IgD-negative memory B cell (primary cell): ENCODE measurements around the gene TBC1D24. TPM values are rescaled to one million over a fixed set of nuclear protein-coding genes. Genes with fewer than 3 reads are reported as not detected.
"Not testable (repeated sequence)": the region's sequence is repeated elsewhere in the genome, so short reads cannot be mapped to it uniquely, and the experiment has no call there.

Experiments
- H3K27ac Mint-ChIP-seq, 3 donors: one replicate each; pipeline ENCODE4 v1.8.0; 2020 to 2022; ENCODE audit warnings: mild to moderate bottlenecking in 3 of 3, mixed read lengths in 3 of 3, moderate library complexity in 1 of 3
- H3K27me3 Mint-ChIP-seq: one replicate; pipeline ENCODE4 v1.8.0; 2021; ENCODE audit warnings: mixed read lengths
- H3K36me3 Mint-ChIP-seq: one replicate; pipeline ENCODE4 v1.8.0; 2020; ENCODE audit warnings: mild to moderate bottlenecking, mixed read lengths
- H3K4me1 Mint-ChIP-seq, 3 donors: one replicate each; pipeline ENCODE4 v1.8.0; 2020 to 2022; ENCODE audit warnings: mixed read lengths in 3 of 3, mild to moderate bottlenecking in 1 of 3
- H3K4me3 Mint-ChIP-seq, 4 donors: one replicate each; pipeline ENCODE4 v1.8.0; 2020 to 2022; ENCODE audit warnings: mild to moderate bottlenecking in 4 of 4, mixed read lengths in 4 of 4, moderate library complexity in 3 of 4
- H3K9me3 Mint-ChIP-seq, 3 donors: one replicate each; pipeline ENCODE4 v1.8.0; 2020 to 2021; ENCODE audit warnings: mixed read lengths in 3 of 3, mild to moderate bottlenecking in 1 of 3
- polyA plus RNA-seq: library from polyadenylated mRNA; unstranded; fragments of 300-500 nt; fragmentation: Illumina TruSeq; gene quantifications from one replicate; pipeline ENCODE4 v1.2.3, GENCODE V29; 2021

Gene TBC1D24
- polyA plus RNA-seq: 3.3 TPM

- peaks cover 18% of the 10 kb centered on the region for H3K27me3 Mint-ChIP-seq
- no peaks in the 10 kb centered on the region for H3K9me3 Mint-ChIP-seq
- no peaks in the 10 kb centered on the region for H3K36me3 Mint-ChIP-seq
These were observed at the start of gene TBC1D24 for GRCh38 chr16:2474877-2475412. Gene TBC1D24, plus strand, starts transcription at chr16:2475127. Its CDS starts 21,022 bp downstream, at chr16:2496149.

DNA sequence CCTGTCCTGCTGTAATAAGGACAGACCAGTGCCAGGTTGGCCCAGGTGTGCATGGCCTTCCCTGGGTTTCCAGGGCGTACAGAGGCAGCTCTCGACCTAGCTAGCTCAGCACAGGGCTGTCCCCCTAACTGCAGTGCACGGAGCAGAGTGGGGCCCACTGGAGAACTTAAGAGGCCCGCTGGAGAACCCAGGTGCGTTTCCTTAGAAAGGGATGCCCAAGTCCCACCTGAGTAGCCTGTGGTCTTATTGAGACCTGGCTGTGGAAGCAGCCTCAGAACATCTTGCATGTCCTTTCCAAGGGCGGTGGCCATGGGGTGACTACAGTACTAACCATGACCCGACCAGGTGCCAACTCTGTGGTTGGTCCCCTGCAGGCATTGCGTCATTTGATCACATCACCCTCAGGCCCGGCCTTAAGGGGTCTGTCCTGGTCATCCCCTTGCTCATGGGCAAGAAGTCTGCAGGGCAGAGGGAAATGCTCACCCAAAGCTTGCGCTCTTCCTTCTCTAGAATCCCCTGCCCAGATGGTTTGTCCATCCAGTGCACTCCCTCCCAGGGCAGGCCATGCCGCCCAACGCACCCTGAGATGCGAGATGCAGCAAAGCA is 49.0 kb upstream of the TBC1D24 start:
- Mint-ChIP-seq H3K4me3 (peak overlapping the region in 1 of 4 donors; percentile 80), H3K4me1 (peaks cover 11 to 15% (median 12%) of the 10 kb centered on the region in 3 donors)

More at GRCh38 chr16:2474877-2475412, at the start of gene TBC1D24:
- H3K27ac Mint-ChIP-seq: peak within 1 kb of the TSS; percentile 39 to 80 (median 75)
- H3K4me3 Mint-ChIP-seq: peak within 1 kb of the TSS; percentile 81 to 85 (median 84)
- H3K4me1 Mint-ChIP-seq: peaks cover 6 to 10% (median 7%) of the 10 kb centered on the region in 3 donors

DNA sequence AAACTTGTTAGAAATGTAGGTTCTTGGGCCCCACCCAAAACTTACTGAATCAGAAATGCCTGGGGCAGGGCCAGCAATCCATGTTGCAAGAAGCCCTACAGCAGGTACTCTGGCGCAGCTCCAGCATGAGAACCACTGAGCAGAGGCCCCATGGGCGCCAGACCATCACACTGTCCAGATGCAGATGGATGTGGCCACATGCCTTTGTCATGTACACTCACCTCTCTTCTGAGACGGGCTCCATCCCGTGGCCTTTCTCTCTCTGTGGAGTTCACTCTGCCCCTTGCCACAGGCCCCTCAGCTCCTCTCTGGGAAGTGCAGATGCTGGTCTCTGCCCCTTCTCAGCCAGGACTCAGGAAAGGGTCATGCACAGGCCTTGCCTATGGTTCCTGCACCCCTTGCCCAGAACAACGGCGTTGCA is 48.0 kb upstream of the TBC1D24 start:
- peak overlapping the region in 1 of 3 donors; percentile 48 for H3K27ac Mint-ChIP-seq
- H3K9me3 Mint-ChIP-seq: no peaks in the 10 kb centered on the region

More for the DNA sequence above, 49.0 kb upstream of the TBC1D24 start:
- H3K27me3 Mint-ChIP-seq: no peaks in the 10 kb centered on the region
- no peaks in the 10 kb centered on the region for H3K36me3 Mint-ChIP-seq
- no peaks in the 10 kb centered on the region for H3K9me3 Mint-ChIP-seq
- H3K27ac Mint-ChIP-seq: no peak overlapping the region

GRCh38 chr16:2427526-2427925 is 47.4 kb upstream of the TBC1D24 start:
- no peaks in the 10 kb centered on the region for H3K9me3 Mint-ChIP-seq
- no peaks in the 10 kb centered on the region for H3K27me3 Mint-ChIP-seq
- no peaks in the 10 kb centered on the region for H3K36me3 Mint-ChIP-seq
- peaks cover 11 to 15% (median 13%) of the 10 kb centered on the region in 3 donors for H3K4me1 Mint-ChIP-seq
- H3K27ac Mint-ChIP-seq: peak overlapping the region in 1 of 3 donors; percentile 48
- H3K4me3 Mint-ChIP-seq: peak overlapping the region; percentile 79 to 95 (median 83)

More for the DNA sequence above, 48.0 kb upstream of the TBC1D24 start:
- Mint-ChIP-seq H3K27me3 (no peaks in the 10 kb centered on the region), H3K4me1 (peaks cover 11 to 15% (median 13%) of the 10 kb centered on the region in 3 donors), H3K36me3 (no peaks in the 10 kb centered on the region), H3K4me3 (peak overlapping the region in 1 of 4 donors; percentile 80)

- Mint-ChIP-seq H3K27me3 (no peaks in the 10 kb centered on the region), H3K4me1 (peaks cover 9 to 15% (median 13%) of the 10 kb centered on the region in 3 donors), H3K9me3 (no peaks in the 10 kb centered on the region), H3K4me3 (peak overlapping the region; percentile 80 to 95 (median 88)), H3K36me3 (no peaks in the 10 kb centered on the region), H3K27ac (peak overlapping the region in 1 of 3 donors; percentile 48)
These were observed 46.7 kb upstream of the TBC1D24 start for GRCh38 chr16:2428051-2428783.

DNA sequence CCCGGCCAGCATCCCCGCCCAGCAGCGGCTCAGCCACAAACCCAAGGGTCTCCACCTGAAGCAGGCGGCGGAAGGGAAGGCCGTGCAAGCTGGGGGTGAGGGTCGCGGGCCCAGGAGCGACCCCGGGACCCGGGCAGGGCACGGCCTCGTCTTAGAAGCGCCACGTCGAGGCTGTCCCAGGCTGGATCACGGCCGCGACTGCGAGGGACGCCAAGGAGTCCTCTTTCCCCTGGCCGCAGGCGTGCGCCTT is 46.2 kb upstream of the TBC1D24 start:
- H3K27ac Mint-ChIP-seq: peak overlapping the region in 2 of 3 donors; percentile 16 to 48
- H3K9me3 Mint-ChIP-seq: no peaks in the 10 kb centered on the region
- no peaks in the 10 kb centered on the region for H3K27me3 Mint-ChIP-seq
- H3K4me1 Mint-ChIP-seq: peaks cover 8 to 15% (median 13%) of the 10 kb centered on the region in 3 donors
- peak overlapping the region; percentile 80 to 95 (median 88) for H3K4me3 Mint-ChIP-seq
- H3K36me3 Mint-ChIP-seq: peaks cover 1% of the 10 kb centered on the region

GRCh38 chr16:2429034-2429770 is 45.7 kb upstream of the TBC1D24 start, which contains the start of gene CCNF:
Gene CCNF, plus strand, starts transcription at chr16:2429447. Its CDS starts 35 bp downstream, at chr16:2429482.
- Mint-ChIP-seq H3K27ac (peak within 1 kb of the TSS; percentile 16 to 83 (median 48)), H3K4me3 (peak within 1 kb of the TSS; percentile 80 to 95 (median 89)), H3K27me3 (no peaks in the 10 kb centered on the region), H3K9me3 (no peaks in the 10 kb centered on the region), H3K4me1 (peaks cover 8 to 13% (median 13%) of the 10 kb centered on the region in 3 donors), H3K36me3 (peaks cover 2% of the 10 kb centered on the region)

GRCh38 chr16:2429771-2430663 is 44.9 kb upstream of the TBC1D24 start:
- Mint-ChIP-seq H3K27me3 (no peaks in the 10 kb centered on the region), H3K9me3 (no peaks in the 10 kb centered on the region), H3K36me3 (peaks cover 2% of the 10 kb centered on the region), H3K4me3 (peak overlapping the region; percentile 80 to 94 (median 88)), H3K27ac (peak overlapping the region in 2 of 3 donors; percentile 25 to 83), H3K4me1 (peaks cover 8 to 13% (median 13%) of the 10 kb centered on the region in 3 donors)

GRCh38 chr16:2432286-2432685 is 42.6 kb upstream of the TBC1D24 start:
- Mint-ChIP-seq H3K27me3 (no peaks in the 10 kb centered on the region), H3K27ac (no peak overlapping the region), H3K9me3 (no peaks in the 10 kb centered on the region), H3K36me3 (peaks cover 4% of the 10 kb centered on the region), H3K4me1 (peaks cover 8 to 13% (median 13%) of the 10 kb centered on the region in 3 donors), H3K4me3 (peak overlapping the region in 1 of 4 donors; percentile 44)

DNA sequence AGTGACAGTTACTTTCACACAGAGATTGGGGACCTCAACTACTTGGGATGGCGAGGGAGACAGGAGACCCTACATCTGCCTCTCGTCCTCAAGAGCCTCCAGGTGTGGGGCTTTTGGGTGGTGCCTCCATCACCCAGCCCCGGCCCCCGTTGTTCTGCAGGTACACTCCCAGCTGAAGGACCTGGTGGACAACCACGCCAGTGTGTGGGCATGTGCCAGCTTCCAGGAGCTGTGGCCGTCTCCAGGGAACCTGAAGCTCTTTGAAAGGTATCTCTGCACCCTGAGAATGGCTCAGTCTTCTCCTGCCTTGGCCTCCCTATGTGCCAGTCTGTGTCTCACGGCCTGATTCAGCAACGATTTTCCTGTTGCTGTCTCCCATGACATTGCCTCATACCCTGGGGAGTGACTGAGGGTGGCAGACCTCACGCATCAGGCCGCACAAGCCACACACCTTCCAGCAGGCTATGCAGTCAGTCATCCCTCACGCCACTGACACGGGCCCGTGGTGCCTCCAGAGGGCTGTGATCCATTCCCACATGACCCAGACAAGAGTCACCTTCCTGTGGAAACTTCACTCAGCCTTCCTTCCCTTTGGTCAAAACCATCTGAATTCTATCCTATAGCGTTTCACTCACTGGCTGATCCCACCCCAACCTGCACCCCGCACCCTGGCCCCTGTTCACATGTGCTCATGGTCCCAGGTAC is 42.0 kb upstream of the TBC1D24 start:
- Mint-ChIP-seq H3K4me1 (peaks cover 8 to 13% (median 11%) of the 10 kb centered on the region in 3 donors), H3K27me3 (no peaks in the 10 kb centered on the region), H3K27ac (no peak overlapping the region), H3K4me3 (peak overlapping the region in 1 of 4 donors; percentile 44), H3K9me3 (no peaks in the 10 kb centered on the region), H3K36me3 (peaks cover 5% of the 10 kb centered on the region)

DNA sequence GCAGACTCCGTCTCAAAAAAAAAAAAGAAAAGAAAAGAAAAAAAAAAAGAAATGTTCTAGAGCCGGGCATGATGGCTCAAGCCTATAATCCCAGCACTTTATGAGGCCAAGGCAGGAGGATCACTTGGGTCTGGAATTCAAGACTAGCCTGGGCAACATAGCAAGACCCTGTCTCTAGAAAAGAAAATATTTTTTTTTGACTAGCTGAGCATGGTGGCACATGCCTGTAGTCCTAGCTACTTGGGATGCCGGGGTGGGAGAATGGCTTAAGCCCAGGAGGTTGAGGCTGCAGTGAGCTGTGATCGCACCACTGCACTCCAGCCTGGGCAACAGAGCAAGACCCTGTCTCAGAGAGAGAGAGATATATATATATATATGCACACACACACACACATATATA is 39.7 kb upstream of the TBC1D24 start:
- H3K36me3 Mint-ChIP-seq, H3K9me3 Mint-ChIP-seq, H3K27me3 Mint-ChIP-seq: not testable (repeated sequence)
- Mint-ChIP-seq H3K4me3 (peak overlapping the region in 1 of 4 donors; percentile 8), H3K27ac (peak overlapping the region in 1 of 3 donors; percentile 12), H3K4me1 (peaks cover 11 to 20% (median 13%) of the 10 kb centered on the region in 3 donors)

DNA sequence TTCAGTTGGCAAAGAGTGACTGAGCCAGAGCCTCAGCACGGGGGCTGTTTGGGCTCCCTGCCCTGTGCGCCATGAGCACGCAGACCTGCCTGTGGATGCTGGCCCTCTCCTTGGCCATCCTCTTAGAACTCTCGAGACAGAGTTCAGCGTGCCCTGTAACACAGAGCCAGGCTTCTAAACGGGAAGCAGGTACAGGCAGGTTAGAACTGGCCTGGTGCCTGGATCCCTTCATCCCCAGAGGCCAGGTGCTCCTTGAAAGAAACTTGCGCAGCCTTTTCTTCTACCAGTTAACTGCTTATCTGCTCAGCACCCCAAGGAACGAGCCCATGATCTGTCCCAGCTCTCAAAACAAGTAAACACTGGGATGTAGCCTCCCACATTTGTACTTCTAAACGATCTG is 38.8 kb upstream of the TBC1D24 start:
- peaks cover 5% of the 10 kb centered on the region for H3K36me3 Mint-ChIP-seq
- no peaks in the 10 kb centered on the region for H3K27me3 Mint-ChIP-seq
- H3K27ac Mint-ChIP-seq: no peak overlapping the region
- H3K9me3 Mint-ChIP-seq: no peaks in the 10 kb centered on the region
- no peak overlapping the region for H3K4me3 Mint-ChIP-seq
- H3K4me1 Mint-ChIP-seq: peaks cover 12 to 16% (median 14%) of the 10 kb centered on the region in 3 donors

- peak overlapping the region in 1 of 3 donors; percentile 53 for H3K27ac Mint-ChIP-seq
- H3K36me3 Mint-ChIP-seq: peaks cover 5% of the 10 kb centered on the region
- H3K4me3 Mint-ChIP-seq: no peak overlapping the region
- H3K27me3 Mint-ChIP-seq: no peaks in the 10 kb centered on the region
- H3K4me1 Mint-ChIP-seq: peaks cover 12 to 16% (median 14%) of the 10 kb centered on the region in 3 donors
- H3K9me3 Mint-ChIP-seq: no peaks in the 10 kb centered on the region
These were observed 37.7 kb upstream of the TBC1D24 start for GRCh38 chr16:2437032-2437790.
